Upper lobe of left lung (tissue), 4 donors: ENCODE data around the gene PEX14.

Experiments
- POLR2A ChIP-seq, 4 donors: fragments of 450-650 bp; IDR thresholded peaks; one replicate each; pipeline ENCODE4 v1.5.1; 2016 to 2017; ENCODE audit warnings: antibody characterized with exemption in 4 of 4, mild to moderate bottlenecking in 2 of 4
- POLR2AphosphoS5 ChIP-seq, 2 donors: sonication (generic); formaldehyde crosslinking; IDR thresholded peaks; one replicate each; pipeline ENCODE4 v1.5.1; 2017; ENCODE audit warnings: antibody characterized with exemption in 2 of 2
- TF ChIP-seq, protein P1 (sequence below), 6 experiments: fragments of 450-650 bp in 4 of 6; fragments of 200-600 bp in 2 of 6; sonication (generic) in 2 of 6; IDR thresholded peaks; one replicate each; pipeline ENCODE4 v1.5.1; 2016 to 2019; ENCODE audit warnings: antibody characterized with exemption in 6 of 6

DNA sequence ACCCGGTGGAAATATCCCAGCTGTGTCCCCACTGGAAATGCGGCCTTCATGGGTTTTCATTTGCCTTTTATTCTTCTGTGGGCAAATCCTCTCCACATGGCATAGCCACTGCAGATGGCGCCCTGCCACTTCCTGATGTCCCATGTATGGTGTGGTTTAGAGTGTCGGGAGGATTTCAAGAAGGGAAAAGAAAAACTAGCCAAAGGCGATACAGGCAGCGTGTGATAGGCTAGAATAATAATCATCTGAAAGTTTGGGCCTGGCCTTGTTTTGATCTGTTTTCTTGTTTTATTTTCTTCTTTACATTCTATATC is 123.6 kb downstream of the PEX14 start:
- TF ChIP-seq, protein P1, sequence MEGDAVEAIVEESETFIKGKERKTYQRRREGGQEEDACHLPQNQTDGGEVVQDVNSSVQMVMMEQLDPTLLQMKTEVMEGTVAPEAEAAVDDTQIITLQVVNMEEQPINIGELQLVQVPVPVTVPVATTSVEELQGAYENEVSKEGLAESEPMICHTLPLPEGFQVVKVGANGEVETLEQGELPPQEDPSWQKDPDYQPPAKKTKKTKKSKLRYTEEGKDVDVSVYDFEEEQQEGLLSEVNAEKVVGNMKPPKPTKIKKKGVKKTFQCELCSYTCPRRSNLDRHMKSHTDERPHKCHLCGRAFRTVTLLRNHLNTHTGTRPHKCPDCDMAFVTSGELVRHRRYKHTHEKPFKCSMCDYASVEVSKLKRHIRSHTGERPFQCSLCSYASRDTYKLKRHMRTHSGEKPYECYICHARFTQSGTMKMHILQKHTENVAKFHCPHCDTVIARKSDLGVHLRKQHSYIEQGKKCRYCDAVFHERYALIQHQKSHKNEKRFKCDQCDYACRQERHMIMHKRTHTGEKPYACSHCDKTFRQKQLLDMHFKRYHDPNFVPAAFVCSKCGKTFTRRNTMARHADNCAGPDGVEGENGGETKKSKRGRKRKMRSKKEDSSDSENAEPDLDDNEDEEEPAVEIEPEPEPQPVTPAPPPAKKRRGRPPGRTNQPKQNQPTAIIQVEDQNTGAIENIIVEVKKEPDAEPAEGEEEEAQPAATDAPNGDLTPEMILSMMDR (IDR thresholded peaks at IDR 0.05), result no peak
- TF ChIP-seq POLR2AphosphoS5 (IDR thresholded peaks at IDR 0.05) (no peak), POLR2A (IDR thresholded peaks at IDR 0.05) (no peak)
